Stimulated activated CD8-positive, alpha-beta memory T cell treated with anti-CD3 and anti-CD28 coated beads, Interleukin-2, amount 100 ng/mL, for 1 hour (primary cell): ENCODE data around the gene SRSF7.
"Not testable (repeated sequence)": the region's sequence is repeated elsewhere in the genome, so short reads cannot be mapped to it uniquely, and the experiment has no call there.

Experiments
- DNase-seq, 2 donors: peaks; one replicate each; pipeline ENCODE4 v3.0.0-alpha.2; 2020; ENCODE audit warnings: low read depth in 2 of 2

The SRSF7 gene

GRCh38 chr2:38731684-38732221 is 19.4 kb downstream of the SRSF7 start:
- DNase-seq, result no peak

DNA sequence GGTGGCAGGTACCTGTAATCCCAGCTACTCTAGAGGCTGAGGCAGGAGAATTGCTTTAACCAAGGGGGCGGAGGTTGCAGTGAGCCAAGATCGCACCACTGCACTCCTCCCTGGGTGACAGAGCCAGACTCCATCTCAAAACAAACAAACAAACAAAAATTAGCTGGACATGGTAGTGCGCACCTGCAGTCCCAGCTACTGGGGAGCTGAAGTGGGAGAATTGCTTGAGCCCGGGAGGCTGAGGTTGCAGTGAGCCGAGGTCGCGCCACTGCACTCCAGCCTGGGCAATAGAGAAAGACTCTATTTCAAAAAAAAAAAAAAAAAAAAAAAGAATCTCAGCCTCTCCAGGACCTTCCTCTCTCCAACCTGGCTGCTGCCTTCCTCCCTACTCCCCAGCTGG is 20.1 kb downstream of the SRSF7 start:
- no peak for DNase-seq

GRCh38 chr2:38728694-38729093 is 22.5 kb downstream of the SRSF7 start:
- DNase-seq, result no peak

GRCh38 chr2:38727661-38728060 is 23.5 kb downstream of the SRSF7 start:
- no peak for DNase-seq

- no peak for DNase-seq
Observed at GRCh38 chr2:38723173-38723572, 28.0 kb downstream of the SRSF7 start.

- DNase-seq, result no peak
Observed at GRCh38 chr2:38722271-38723061, 28.7 kb downstream of the SRSF7 start.

GRCh38 chr2:38720613-38721241 is 30.4 kb downstream of the SRSF7 start:
- no peak for DNase-seq

- no peak for DNase-seq
Observed at GRCh38 chr2:38719706-38720105, 31.5 kb downstream of the SRSF7 start.

- DNase-seq, result no peak
Observed at GRCh38 chr2:38718601-38719000, 32.6 kb downstream of the SRSF7 start.

DNA sequence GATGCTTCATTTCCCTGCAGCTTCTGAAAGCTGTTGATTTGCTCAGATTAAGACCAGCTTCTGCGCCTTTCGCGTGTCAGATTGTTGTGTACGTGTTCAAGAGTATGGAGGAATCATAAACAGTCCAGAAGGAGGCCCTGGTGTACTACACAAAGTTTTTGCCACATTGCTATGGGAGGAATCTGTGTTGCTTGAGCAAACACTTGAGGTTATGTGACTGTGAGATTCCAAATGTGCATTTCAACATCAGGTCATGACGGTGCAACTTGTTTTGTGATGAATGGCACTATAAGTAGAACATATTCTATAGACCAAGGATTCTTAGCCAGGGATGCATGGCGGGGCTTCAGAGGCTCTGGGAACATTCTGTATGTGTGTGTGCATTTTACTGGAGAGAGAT is 35.0 kb downstream of the SRSF7 start:
- DNase-seq, result no peak

- not testable (repeated sequence) for DNase-seq
Observed at GRCh38 chr2:38714941-38715340, 36.2 kb downstream of the SRSF7 start.

DNA sequence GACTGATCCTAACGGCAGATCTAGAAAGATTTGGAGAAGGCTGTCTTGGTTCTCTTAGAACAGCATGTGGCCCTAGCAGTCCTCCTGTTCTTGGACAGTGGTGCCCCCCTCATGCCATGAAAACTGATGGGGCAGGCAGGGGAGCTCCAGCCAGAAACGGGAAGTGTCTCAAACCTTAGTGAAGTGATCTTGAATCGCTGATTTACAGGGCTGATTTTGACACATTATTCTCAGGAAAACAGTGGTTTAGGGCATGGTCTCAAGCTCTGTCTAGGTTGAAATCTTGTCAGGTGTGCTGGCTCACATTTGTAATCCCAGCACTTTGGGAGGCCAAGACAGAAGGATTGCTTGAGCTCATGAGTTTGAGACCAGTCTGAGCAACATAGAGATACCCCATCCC is 37.8 kb downstream of the SRSF7 start:
- DNase-seq, result no peak

DNA sequence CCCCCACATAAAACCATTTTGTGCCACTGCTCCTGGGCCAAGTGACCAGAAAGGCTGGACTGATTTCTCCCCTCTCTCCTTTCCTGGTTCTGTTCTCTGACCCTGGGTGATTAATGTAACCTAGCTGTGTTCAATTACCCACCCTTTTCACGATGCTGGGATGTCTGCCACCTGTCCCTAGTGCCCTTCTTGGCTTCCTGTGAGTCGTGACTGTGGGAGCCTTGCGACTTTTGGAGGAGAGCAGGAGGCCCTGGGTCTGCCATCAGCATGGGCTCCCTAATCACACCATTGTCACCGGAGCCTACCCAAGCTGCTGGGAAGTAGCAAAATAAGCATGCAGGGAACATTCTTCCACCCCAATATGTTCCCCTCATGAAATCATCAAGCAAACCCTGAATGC is 38.3 kb downstream of the SRSF7 start:
- no peak for DNase-seq

DNA sequence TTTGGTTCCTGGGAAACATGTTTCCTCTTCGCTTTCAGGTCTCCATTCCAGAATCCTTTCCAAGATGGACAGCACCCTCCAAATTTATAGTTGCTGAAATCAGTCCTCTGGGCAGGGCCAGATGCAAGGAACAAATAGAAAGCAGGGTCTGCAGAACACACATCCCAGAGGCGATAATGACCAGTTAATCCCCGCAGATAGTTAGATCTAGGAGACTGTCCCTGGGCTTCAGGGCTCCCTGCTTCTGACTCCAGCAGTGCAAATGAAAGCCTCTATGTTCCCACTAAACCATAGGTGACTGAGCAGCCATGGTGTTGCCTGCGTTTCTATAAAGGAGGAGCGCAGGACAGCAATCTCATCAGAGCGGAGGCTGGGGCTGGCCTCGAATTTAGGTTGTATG is 38.7 kb downstream of the SRSF7 start:
- DNase-seq, result no peak

DNA sequence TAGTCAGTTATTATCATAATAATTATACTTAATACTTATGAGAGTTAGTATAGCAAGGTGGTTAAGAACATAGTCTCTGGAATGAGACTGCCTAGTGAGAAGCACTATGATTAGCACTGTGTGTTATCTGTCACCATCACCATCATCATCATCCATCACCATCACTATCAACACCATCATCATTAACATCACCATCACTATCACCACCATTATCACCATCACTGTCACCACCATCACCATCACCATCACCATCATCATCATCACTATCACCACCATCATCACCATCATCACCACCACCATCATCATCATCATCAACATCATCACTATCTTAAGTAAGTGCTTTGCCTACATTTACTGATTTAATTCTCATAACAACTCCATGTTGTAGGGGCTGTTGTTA is 39.6 kb downstream of the SRSF7 start:
- DNase-seq, result no peak

GRCh38 chr2:38709567-38710194 is 41.5 kb downstream of the SRSF7 start:
- DNase-seq, result no peak

DNA sequence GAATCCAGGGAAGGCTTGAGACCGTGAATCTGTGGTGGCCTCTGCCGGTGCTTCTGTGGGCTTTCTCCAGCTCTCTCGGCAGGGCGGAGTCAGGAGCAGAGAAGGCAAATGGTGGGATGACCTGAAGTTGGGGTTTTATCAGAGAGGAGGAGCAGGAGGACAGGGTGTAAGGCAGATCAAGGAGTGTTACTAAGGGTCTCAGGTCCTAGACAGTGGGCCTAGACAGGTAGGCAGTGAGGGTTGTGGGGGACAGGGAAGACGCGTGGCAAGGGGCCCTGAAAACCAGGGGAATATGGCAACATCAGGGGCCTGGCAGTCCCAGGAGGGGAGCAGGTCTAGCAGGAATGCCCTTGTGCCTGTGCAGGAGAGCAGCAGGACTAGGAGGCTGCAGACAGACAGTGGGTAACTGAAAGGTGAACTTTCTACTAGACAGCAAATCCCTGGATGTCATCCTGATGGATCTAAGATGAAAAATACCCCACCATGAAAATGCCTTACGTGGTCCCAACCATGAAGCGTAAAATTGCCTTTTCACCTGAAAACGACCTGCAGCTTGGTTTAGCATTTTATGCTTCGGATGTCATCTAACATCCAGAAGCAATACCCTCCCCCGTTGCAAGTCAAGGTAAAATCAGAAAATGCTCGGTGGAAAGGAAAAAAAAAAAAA is 42.1 kb downstream of the SRSF7 start:
- no peak for DNase-seq

DNA sequence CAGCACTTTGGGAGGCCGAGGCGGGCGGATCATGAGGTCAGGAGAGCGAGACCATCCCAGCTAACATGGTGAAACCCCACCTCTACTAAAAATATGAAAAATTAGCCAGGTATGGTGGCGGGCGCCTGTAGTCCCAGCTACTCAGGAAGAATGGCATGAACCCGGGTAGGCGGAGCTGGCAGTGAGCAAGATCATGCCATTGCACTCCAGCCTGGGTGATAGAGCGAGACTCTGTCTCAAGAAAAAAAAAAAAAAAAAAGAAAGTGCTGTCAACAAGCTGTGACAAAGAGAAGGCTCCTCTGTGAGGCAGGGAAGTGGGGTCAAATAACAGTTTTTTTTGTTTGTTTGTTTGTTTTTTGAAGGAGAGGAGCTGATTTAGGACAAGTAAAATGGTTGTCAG is 42.7 kb downstream of the SRSF7 start:
- DNase-seq, result not testable (repeated sequence)

- no peak for DNase-seq
Observed at GRCh38 chr2:38706846-38707345, 44.3 kb downstream of the SRSF7 start.

DNA sequence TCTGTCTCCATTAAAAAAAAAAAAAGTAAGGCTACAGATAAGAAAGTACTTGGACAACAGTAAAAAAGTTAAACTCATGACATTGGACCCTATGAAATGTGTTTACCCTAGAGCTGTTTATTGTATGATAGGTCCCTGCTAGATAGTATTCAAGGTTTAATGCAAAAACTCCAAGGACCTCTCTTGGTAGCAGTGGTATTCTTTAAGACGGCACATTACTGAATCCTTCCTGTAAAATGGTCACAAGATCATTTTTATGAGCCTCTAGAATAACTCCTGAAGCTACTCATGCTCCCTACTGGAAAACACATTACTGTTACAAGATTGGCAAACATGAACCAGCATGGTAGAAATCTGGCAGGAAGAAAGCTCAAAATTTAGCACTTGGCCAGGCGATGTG is 46.5 kb downstream of the SRSF7 start:
- DNase-seq, result no peak

- not testable (repeated sequence) for DNase-seq
Observed at GRCh38 chr2:38703336-38703735, 47.8 kb downstream of the SRSF7 start.

- DNase-seq, result no peak
Observed at GRCh38 chr2:38702413-38702812, 48.7 kb downstream of the SRSF7 start.
